Brain microvascular endothelial cell (primary cell): ENCODE measurements around the gene HES5.
"Not testable (repeated sequence)": the region's sequence is repeated elsewhere in the genome, so short reads cannot be mapped to it uniquely, and the experiment has no call there.

ENCODE experiments used
- DNase-seq: peaks from one replicate; pipeline ENCODE4 v3.0.0-alpha.2; 2020
- H3K27ac ChIP-seq: fragments of 250-450 bp; sonication (Bioruptor Pico); 2 replicates; pipeline ENCODE4 v1.5.1; 2020; ENCODE audit warnings: mild to moderate bottlenecking, moderate library complexity
- H3K27me3 ChIP-seq: fragments of 250-450 bp; sonication (Bioruptor Pico); replicated peaks from 2 replicates; pipeline ENCODE4 v1.5.1; 2020; ENCODE audit warnings: mild to moderate bottlenecking
- H3K36me3 ChIP-seq: fragments of 250-450 bp; sonication (Bioruptor Pico); replicated peaks from 2 replicates; pipeline ENCODE4 v1.5.1; 2020; ENCODE audit warnings: mild to moderate bottlenecking
- H3K4me3 ChIP-seq: 2 replicates; pipeline ENCODE4 v1.5.1; 2011; ENCODE audit warnings: low read depth, mild to moderate bottlenecking, control low read depth, low read length, moderate library complexity
- CTCF ChIP-seq: IDR thresholded peaks from 2 replicates; pipeline ENCODE4 v1.5.1; 2011; ENCODE audit warnings: low read depth, mild to moderate bottlenecking, moderate library complexity, low read length, control low read depth, inconsistent platforms; ENCODE audit errors: missing control alignments
- in situ Hi-C: cut with HindIII; loops from 2 replicates; pipeline ENCODE4 v1.10.0; 2017; ENCODE audit warnings: low sequenced_read_pairs, low pct_ligation_motif_present

Gene HES5

GRCh38 chr1:2554621-2555387 lies 24.7 kb upstream of the HES5 start:
- Histone ChIP-seq H3K27me3 (no peaks in the 10 kb centered on the region), H3K27ac (no peak overlapping the region), H3K4me3 (no peak overlapping the region), H3K36me3 (no peaks in the 10 kb centered on the region)
- peak; percentile 70 for TF ChIP-seq CTCF
- in situ Hi-C loops, result no loop called here
- DNase-seq, result no peak

- H3K4me3 ChIP-seq, result no peak overlapping the region
- in situ Hi-C loops, result no loop called here
- H3K27ac ChIP-seq, result no peak overlapping the region
- no peaks in the 10 kb centered on the region for H3K27me3 ChIP-seq
- no peak for TF ChIP-seq CTCF
- H3K36me3 ChIP-seq, result no peaks in the 10 kb centered on the region
- DNase-seq, result no peak
Measured at GRCh38 chr1:2553871-2554620, 24.0 kb upstream of the HES5 start.

- H3K27ac ChIP-seq, H3K36me3 ChIP-seq, H3K27me3 ChIP-seq, in situ Hi-C loops, H3K4me3 ChIP-seq, DNase-seq: not testable (repeated sequence)
Measured at GRCh38 chr1:2553076-2553475, 23.0 kb upstream of the HES5 start.

- Histone ChIP-seq H3K4me3 (no peak overlapping the region), H3K36me3 (no peaks in the 10 kb centered on the region), H3K27ac (no peak overlapping the region), H3K27me3 (no peaks in the 10 kb centered on the region)
- no peak for TF ChIP-seq CTCF
- DNase-seq, result no peak
- in situ Hi-C loops, result no loop called here
Measured at GRCh38 chr1:2552189-2552588, 22.1 kb upstream of the HES5 start.

GRCh38 chr1:2551544-2551943 lies 21.5 kb upstream of the HES5 start:
- H3K36me3 ChIP-seq, H3K27me3 ChIP-seq, H3K4me3 ChIP-seq, DNase-seq, H3K27ac ChIP-seq, in situ Hi-C loops: not testable (repeated sequence)

GRCh38 chr1:2550309-2550861 lies 20.3 kb upstream of the HES5 start:
- in situ Hi-C loops, H3K4me3 ChIP-seq, H3K27ac ChIP-seq, H3K36me3 ChIP-seq, DNase-seq, H3K27me3 ChIP-seq: not testable (repeated sequence)

- H3K27me3 ChIP-seq, H3K27ac ChIP-seq, in situ Hi-C loops, H3K36me3 ChIP-seq, DNase-seq, H3K4me3 ChIP-seq: not testable (repeated sequence)
Measured at GRCh38 chr1:2549367-2550029, 19.4 kb upstream of the HES5 start.
